ACC112 (cell line): ENCODE measurements around the gene RGS11.
"Not testable (repeated sequence)": the region's sequence is repeated elsewhere in the genome, so short reads cannot be mapped to it uniquely, and the experiment has no call there.

Source experiments
- H2AFZ ChIP-seq: fragments of 200-600 bp; sonication (generic); one replicate; pipeline ENCODE4 v1.6.0; 2017; ENCODE audit warnings: antibody characterized with exemption, low read length; ENCODE audit not compliant: unreplicated experiment
- H3K27ac ChIP-seq: fragments of 200-600 bp; sonication (generic); 2 replicates; pipeline ENCODE4 v1.5.1; 2014; ENCODE audit warnings: low read depth, mild to moderate bottlenecking, antibody characterized with exemption, low read length, moderate library complexity
- H3K27me3 ChIP-seq: fragments of 200-600 bp; sonication (generic); 2 replicates; pipeline ENCODE4 v1.6.1; 2014; ENCODE audit warnings: mild to moderate bottlenecking, antibody characterized with exemption, low read length, moderate library complexity, mixed read lengths; ENCODE audit not compliant: insufficient read depth
- H3K36me3 ChIP-seq: fragments of 200-600 bp; sonication (generic); 2 replicates; pipeline ENCODE4 v1.6.1; 2016; ENCODE audit warnings: mild to moderate bottlenecking, antibody characterized with exemption, low read length, moderate library complexity, mixed read lengths; ENCODE audit not compliant: insufficient read depth
- H3K4me1 ChIP-seq: fragments of 200-600 bp; sonication (generic); one replicate; pipeline ENCODE4 v1.6.1; 2016; ENCODE audit warnings: low read length, mixed read lengths; ENCODE audit not compliant: insufficient read depth, unreplicated experiment, control insufficient read depth
- H3K4me3 ChIP-seq: fragments of 200-600 bp; sonication (generic); 2 replicates; pipeline ENCODE4 v1.5.1; 2014; ENCODE audit warnings: mild to moderate bottlenecking, low read depth, low read length
- H3K79me2 ChIP-seq: fragments of 200-600 bp; sonication (generic); one replicate; pipeline ENCODE4 v1.6.0; 2016; ENCODE audit warnings: low read length; ENCODE audit not compliant: control insufficient read depth, unreplicated experiment, insufficient read depth

RGS11 gene

GRCh38 chr16:247027-247426, 28.7 kb downstream of the RGS11 start:
- Histone ChIP-seq H3K4me1 (no peaks in the 10 kb centered on the region), H3K27ac (no peak overlapping the region), H3K79me2 (no peaks in the 10 kb centered on the region), H3K4me3 (no peak overlapping the region), H3K27me3 (no peaks in the 10 kb centered on the region), H3K36me3 (no peaks in the 10 kb centered on the region), H2AFZ (no peak overlapping the region)

GRCh38 chr16:245105-245504, 30.6 kb downstream of the RGS11 start:
- no peak overlapping the region for H3K27ac ChIP-seq
- H3K36me3 ChIP-seq = no peaks in the 10 kb centered on the region
- H3K4me3 ChIP-seq = no peak overlapping the region
- peaks cover 5% of the 10 kb centered on the region for H3K79me2 ChIP-seq
- no peaks in the 10 kb centered on the region for H3K27me3 ChIP-seq
- H3K4me1 ChIP-seq = no peaks in the 10 kb centered on the region
- H2AFZ ChIP-seq = no peak overlapping the region

- Histone ChIP-seq H3K79me2 (peaks cover 11% of the 10 kb centered on the region), H2AFZ (no peak overlapping the region), H3K4me1 (no peaks in the 10 kb centered on the region), H3K36me3 (no peaks in the 10 kb centered on the region), H3K4me3 (no peak overlapping the region), H3K27ac (no peak overlapping the region), H3K27me3 (no peaks in the 10 kb centered on the region)
These were observed 32.4 kb downstream of the RGS11 start for GRCh38 chr16:243348-243747.

GRCh38 chr16:242281-242680, 33.5 kb downstream of the RGS11 start:
- Histone ChIP-seq H3K4me3 (no peak overlapping the region), H3K4me1 (no peaks in the 10 kb centered on the region), H3K27ac (no peak overlapping the region), H3K27me3 (no peaks in the 10 kb centered on the region), H2AFZ (no peak overlapping the region), H3K79me2 (peaks cover 16% of the 10 kb centered on the region), H3K36me3 (peaks cover 2% of the 10 kb centered on the region; the same call in 1 of the 2 replicates)

- H3K27ac ChIP-seq = no peak overlapping the region
These were observed 35.2 kb downstream of the RGS11 start for GRCh38 chr16:240559-240958.

GRCh38 chr16:239948-240277, 35.8 kb downstream of the RGS11 start:
- H3K79me2 ChIP-seq = peaks cover 20% of the 10 kb centered on the region

More at GRCh38 chr16:240559-240958, 35.2 kb downstream of the RGS11 start:
- no peak overlapping the region for H2AFZ ChIP-seq
- H3K4me3 ChIP-seq = no peak overlapping the region
- peaks cover 4% of the 10 kb centered on the region; the same call in 1 of the 2 replicates for H3K36me3 ChIP-seq
- peaks cover 20% of the 10 kb centered on the region for H3K79me2 ChIP-seq
- H3K4me1 ChIP-seq = no peaks in the 10 kb centered on the region
- H3K27me3 ChIP-seq = no peaks in the 10 kb centered on the region

GRCh38 chr16:234468-235305, 41.1 kb downstream of the RGS11 start, which contains the start of gene FAM234A:
TSS of gene FAM234A (plus strand) at chr16:234821. CDS start at chr16:254414, 19,593 bp downstream.
- Histone ChIP-seq H3K27ac (peak within 1 kb of the TSS; percentile 95), H3K79me2 (peaks cover 10% of the 10 kb centered on the region), H2AFZ (peak within 1 kb of the TSS; percentile 65), H3K4me1 (no peaks in the 10 kb centered on the region), H3K4me3 (peak within 1 kb of the TSS; percentile 81), H3K36me3 (peaks cover 4% of the 10 kb centered on the region; the same call in 1 of the 2 replicates), H3K27me3 (no peaks in the 10 kb centered on the region)

More at GRCh38 chr16:239948-240277, 35.8 kb downstream of the RGS11 start:
- no peak overlapping the region for H3K4me3 ChIP-seq
- peaks cover 4% of the 10 kb centered on the region; the same call in 1 of the 2 replicates for H3K36me3 ChIP-seq
- H3K4me1 ChIP-seq = no peaks in the 10 kb centered on the region
- H3K27me3 ChIP-seq = no peaks in the 10 kb centered on the region
- H2AFZ ChIP-seq = no peak overlapping the region
- H3K27ac ChIP-seq = no peak overlapping the region

GRCh38 chr16:230949-231348, 44.8 kb downstream of the RGS11 start:
- Histone ChIP-seq H3K4me3 (no peak overlapping the region), H2AFZ (no peak overlapping the region), H3K27me3 (no peaks in the 10 kb centered on the region), H3K36me3 (peaks cover 15% of the 10 kb centered on the region; the same call in 1 of the 2 replicates), H3K79me2 (peaks cover 30% of the 10 kb centered on the region), H3K27ac (no peak overlapping the region), H3K4me1 (peaks cover 23% of the 10 kb centered on the region)

- not testable (repeated sequence) for H2AFZ ChIP-seq, H3K27ac ChIP-seq, H3K4me3 ChIP-seq, H3K27me3 ChIP-seq
- peaks cover 35% of the 10 kb centered on the region for H3K79me2 ChIP-seq
- peaks cover 15% of the 10 kb centered on the region; the same call in 1 of the 2 replicates for H3K36me3 ChIP-seq
- H3K4me1 ChIP-seq = peaks cover 25% of the 10 kb centered on the region
These were observed 45.4 kb downstream of the RGS11 start for GRCh38 chr16:230351-230750.

GRCh38 chr16:229731-230281, 45.9 kb downstream of the RGS11 start:
- H3K4me3 ChIP-seq = peak overlapping the region; percentile 94
- no peaks in the 10 kb centered on the region for H3K27me3 ChIP-seq
- H3K4me1 ChIP-seq = peaks cover 25% of the 10 kb centered on the region
- H3K27ac ChIP-seq = no peak overlapping the region
- peaks cover 15% of the 10 kb centered on the region; the same call in 1 of the 2 replicates for H3K36me3 ChIP-seq
- H2AFZ ChIP-seq = peak overlapping the region; percentile 91
- peaks cover 35% of the 10 kb centered on the region for H3K79me2 ChIP-seq
